Transverse colon (tissue), 4 donors: Measurements from ENCODE around the gene SRSF4. TPM values are rescaled to one million over a fixed set of nuclear protein-coding genes. Genes with fewer than 3 reads are reported as not detected.

Experiments used
- DNase-seq: peaks from one replicate; pipeline ENCODE4 v3.0.0-alpha.2; 2019
- H3K27ac ChIP-seq, 4 donors: fragments of 200-600 bp; sonication (generic); 2 replicates each; pipeline ENCODE4 v1.5.1; 2016 to 2018; ENCODE audit warnings: inconsistent platforms in 4 of 4
- H3K27me3 ChIP-seq: fragments of 200-600 bp; sonication (generic); 2 replicates; pipeline ENCODE4 v1.5.1; 2017; ENCODE audit warnings: inconsistent platforms
- H3K36me3 ChIP-seq, 4 donors: fragments of 200-600 bp; sonication (generic); 2 replicates each; pipeline ENCODE4 v1.5.1; 2017 to 2019; ENCODE audit warnings: inconsistent platforms in 4 of 4
- H3K4me1 ChIP-seq, 4 donors: fragments of 200-600 bp; sonication (generic); 2 replicates each; pipeline ENCODE4 v1.5.1; 2017 to 2020; ENCODE audit warnings: inconsistent platforms in 4 of 4
- H3K4me3 ChIP-seq, 4 donors: fragments of 200-600 bp; sonication (generic); 1 replicate in 1 of 4; 2 replicates in 3 of 4; pipeline versions ENCODE4 v1.5.1 to v1.6.1; 2017 to 2019; ENCODE audit warnings: inconsistent platforms in 4 of 4
- H3K9me3 ChIP-seq, 2 donors: fragments of 200-600 bp; sonication (generic); 2 replicates each; pipeline ENCODE4 v1.5.1; 2017 to 2019; ENCODE audit warnings: inconsistent platforms in 2 of 2
- CTCF ChIP-seq, 5 experiments: fragments of 200-600 bp in 3 of 5; fragments of 450-650 bp in 2 of 5; sonication (generic) in 3 of 5; IDR thresholded peaks; 1 replicate in 2 of 5; 2 replicates in 3 of 5; pipeline ENCODE4 v1.5.1; 2016 to 2017; ENCODE audit warnings: antibody characterized with exemption in 5 of 5, inconsistent platforms in 3 of 5, mild to moderate bottlenecking in 2 of 5, moderate library complexity in 1 of 5
- EP300 ChIP-seq: sonication (generic); formaldehyde crosslinking; IDR thresholded peaks from one replicate; pipeline ENCODE4 v1.6.1; 2017; ENCODE audit warnings: antibody characterized with exemption, low read depth
- POLR2A ChIP-seq: fragments of 450-650 bp; IDR thresholded peaks from one replicate; pipeline ENCODE4 v1.6.1; 2016; ENCODE audit warnings: antibody characterized with exemption, mild to moderate bottlenecking, moderate library complexity
- POLR2AphosphoS5 ChIP-seq, 3 donors: sonication (generic); formaldehyde crosslinking; IDR thresholded peaks; one replicate each; pipeline ENCODE4 v1.6.1; 2016; ENCODE audit warnings: antibody characterized with exemption in 3 of 3
- WGBS, 2 donors: methylation state at CpG; one replicate each; pipeline ENCODE4 v1.1.5; 2018; ENCODE audit warnings: low coverage in 1 of 2; 5-methylcytosine and 5-hydroxymethylcytosine counted together
- in situ Hi-C, 4 donors: fragments of 200-750 bp; cut with MboI; loops; one replicate each; pipeline versions ENCODE4 v1.15.0 to v1.15.1; 2017; ENCODE audit warnings: low sequenced_read_pairs in 3 of 4, low pct_ligation_motif_present in 1 of 4, low pct_unique_long_range_greater_than_20kb in 1 of 4
- intact Hi-C: fragments of 100-400 bp; cut with DNase I; formaldehyde crosslinking; loops from one replicate; pipeline ENCODE4 v1.15.1; 2023; ENCODE audit warnings: low total_unique reads
- total RNA-seq, 4 donors: library from RNA; depleted of rRNA; stranded (reverse); fragments of >200 nt; gene quantifications; one replicate each; pipeline ENCODE4 v1.1.0, GENCODE V29; 2016

The SRSF4 gene
- total RNA-seq, 4 donors from 2014 or later, result 67.3 to 98.0 (median 72.4) TPM

DNA sequence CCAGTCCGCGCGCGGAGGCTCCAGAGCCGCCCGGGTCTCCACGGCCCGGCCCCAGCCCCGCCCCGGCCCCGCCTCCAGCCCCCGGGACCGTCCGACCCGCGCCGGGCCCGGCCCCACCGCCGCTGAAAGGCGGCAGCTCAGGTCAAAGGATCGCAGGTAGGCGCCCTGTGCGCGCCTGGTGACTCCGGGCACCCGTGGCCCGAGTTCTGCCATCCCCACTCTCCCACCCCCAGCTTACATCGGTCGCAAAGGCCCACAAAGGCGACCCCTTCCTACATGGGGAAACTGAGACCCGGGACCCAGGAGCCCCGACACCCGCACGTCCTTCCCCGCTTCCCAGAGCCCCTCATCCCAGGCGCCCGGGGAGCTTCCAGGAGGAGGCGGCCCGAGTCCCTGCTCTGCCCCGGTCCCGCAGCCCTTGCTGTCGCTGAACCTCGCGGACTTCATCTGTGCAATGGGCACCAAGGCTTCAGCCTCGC, 57.8 kb downstream of the SRSF4 start, which contains the start of gene TMEM200B:
TSS of gene TMEM200B (minus strand) at position 17 of the 479 bp plus-strand sequence. CDS start 2,075 bp downstream, outside the sequence.
- Histone ChIP-seq H3K27ac (peak within 1 kb of the TSS; percentile 94 to 97 (median 94)), H3K36me3 (no peaks in the 10 kb centered on the region), H3K4me1 (peaks cover 7 to 56% (median 43%) of the 10 kb centered on the region in 4 donors), H3K27me3 (peaks cover 53% of the 10 kb centered on the region), H3K4me3 (peak within 1 kb of the TSS; percentile 46 to 68 (median 58)), H3K9me3 (no peaks in the 10 kb centered on the region)
- TF ChIP-seq CTCF (IDR thresholded peaks at IDR 0.05) (no peak), POLR2A (no peak), POLR2AphosphoS5 (IDR thresholded peaks at IDR 0.05) (no peak), EP300 (no peak)
- WGBS, 2 donors, result no CpG with 5 or more reads among the region's 46 CpGs
- no peak for DNase-seq
- intact Hi-C loops (loop anchor here (5.0 to 10.0 kb wide), 2 partner anchors 58 to 239 kb away; partner anchors contain the start of gene SRSF4), in situ Hi-C loops (no loop called here)

- DNase-seq, result peak; percentile 21
- in situ Hi-C loops, result no loop called here
- Histone ChIP-seq H3K27ac (peak overlapping the region; percentile 94 to 97 (median 94)), H3K9me3 (no peaks in the 10 kb centered on the region), H3K36me3 (no peaks in the 10 kb centered on the region), H3K4me1 (peaks cover 7 to 58% (median 43%) of the 10 kb centered on the region in 4 donors), H3K27me3 (peaks cover 53% of the 10 kb centered on the region), H3K4me3 (peak overlapping the region; percentile 46 to 68 (median 58))
- TF ChIP-seq CTCF (IDR thresholded peaks at IDR 0.05) (no peak), POLR2AphosphoS5 (IDR thresholded peaks at IDR 0.05) (no peak), POLR2A (peak; percentile 1), EP300 (no peak)
- WGBS, 2 donors, result 2% methylated on average over 53 of the region's 70 CpGs; no CpG with 5 or more reads in 1 of the 2 donors
- intact Hi-C loops, result loop anchor here (5.0 to 10.0 kb wide), 2 partner anchors 59 to 238 kb away; partner anchors contain the start of gene SRSF4
Observed at GRCh38 chr1:29123053-29123886, 58.4 kb downstream of the SRSF4 start.

DNA sequence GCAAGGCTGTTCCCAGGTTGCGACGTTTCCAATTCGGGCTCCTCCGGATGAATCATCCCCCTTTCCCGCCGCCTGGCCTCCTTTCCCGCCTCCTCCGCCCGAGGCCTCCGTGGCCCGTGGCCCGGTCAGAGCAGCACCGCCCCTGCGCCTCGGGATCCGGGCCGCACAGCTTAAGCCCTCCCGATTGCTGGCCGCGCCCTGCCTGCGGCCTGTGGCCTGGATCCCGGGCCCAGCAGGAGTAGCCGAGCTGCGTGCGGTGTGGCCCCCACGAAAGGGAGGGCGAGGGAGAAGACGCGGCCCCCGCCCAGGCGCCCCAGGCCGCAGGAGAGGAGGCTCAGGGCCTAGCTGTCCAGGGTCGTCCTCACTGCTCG, 59.0 kb downstream of the SRSF4 start:
- Histone ChIP-seq H3K27me3 (peaks cover 53% of the 10 kb centered on the region), H3K27ac (peak overlapping the region; percentile 94 to 97 (median 94)), H3K9me3 (no peaks in the 10 kb centered on the region), H3K36me3 (no peaks in the 10 kb centered on the region), H3K4me1 (peaks cover 7 to 58% (median 43%) of the 10 kb centered on the region in 4 donors), H3K4me3 (peak overlapping the region; percentile 46 to 68 (median 58))
- peak; percentile 55 for DNase-seq
- TF ChIP-seq EP300, result no peak
- TF ChIP-seq POLR2A, result peak; percentile 55
- TF ChIP-seq POLR2AphosphoS5 (IDR thresholded peaks at IDR 0.05), result peak; percentile 24 to 64 (median 60)
- 4% methylated on average over 22 of the region's 34 CpGs; no CpG with 5 or more reads in 1 of the 2 donors for WGBS, 2 donors
- intact Hi-C loops (loop anchor here (5.0 to 10.0 kb wide), 2 partner anchors 60 to 238 kb away; partner anchors contain the start of gene SRSF4), in situ Hi-C loops (no loop called here)

- Histone ChIP-seq H3K27me3 (peaks cover 53% of the 10 kb centered on the region), H3K4me3 (peak overlapping the region; percentile 46 to 68 (median 58)), H3K27ac (peak overlapping the region; percentile 94 to 97 (median 94)), H3K9me3 (no peaks in the 10 kb centered on the region), H3K4me1 (peaks cover 7 to 58% (median 43%) of the 10 kb centered on the region in 4 donors), H3K36me3 (peaks cover 0 to 3% (median 0%) of the 10 kb centered on the region in 4 donors)
- TF ChIP-seq EP300 (no peak), POLR2A (no peak), CTCF (IDR thresholded peaks at IDR 0.05) (no peak), POLR2AphosphoS5 (IDR thresholded peaks at IDR 0.05) (no peak)
- WGBS, 2 donors, result 2% methylated on average over 55 of the region's 81 CpGs; no CpG with 5 or more reads in 1 of the 2 donors
- in situ Hi-C loops (no loop called here), intact Hi-C loops (loop anchor here (5.0 to 10.0 kb wide), 2 partner anchors 60 to 237 kb away; partner anchors contain the start of gene SRSF4)
- DNase-seq, result peak; percentile 25
Observed at GRCh38 chr1:29121936-29122681, 59.6 kb downstream of the SRSF4 start.
